ENCODE results near the gene MAP3K1. TPM values are rescaled to one million over a fixed set of nuclear protein-coding genes. Genes with fewer than 3 reads are reported as not detected.

MAP3K1 gene
- total RNA-seq, 2 donors from 2014 or later: 9.4 to 12.5 TPM

DNA sequence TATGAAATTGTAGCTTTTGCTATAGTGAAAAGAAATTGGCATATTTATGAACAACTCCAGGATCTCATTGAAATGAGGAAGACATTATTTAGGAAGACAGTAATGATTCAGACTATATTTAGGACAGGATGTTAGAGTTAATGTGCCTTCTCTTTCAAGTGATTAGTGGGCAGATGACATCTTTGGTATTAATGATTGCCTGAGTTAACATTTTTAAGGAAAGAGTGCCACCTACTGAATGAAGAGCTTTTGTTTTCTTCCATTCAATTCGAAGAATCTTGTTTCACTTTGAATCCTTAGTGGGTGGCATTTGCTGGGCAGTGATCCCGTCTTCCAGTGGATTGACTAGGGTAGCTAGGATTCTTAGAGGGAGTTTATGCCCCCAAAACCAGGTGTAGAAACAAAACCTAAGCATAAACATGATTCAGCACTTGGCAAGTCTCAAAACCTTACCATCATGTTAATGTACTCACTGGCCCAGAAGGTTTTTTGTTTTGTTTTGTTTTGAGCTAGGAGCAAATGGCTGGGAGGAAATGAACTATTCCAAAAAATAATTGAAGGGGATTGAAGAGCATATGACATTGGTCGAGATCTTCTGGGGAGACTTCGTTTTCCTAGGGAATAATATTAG is 23.2 kb downstream of the MAP3K1 start:
- peak; percentile 52 for ATAC-seq
- intact Hi-C loops (cut with DNase I, micrococcal nuclease): loop anchor here (5.0 to 10.0 kb wide), 2 partner anchors 564 to 566 kb away; no protein-coding TSS in a partner anchor
- no peak for DNase-seq

DNA sequence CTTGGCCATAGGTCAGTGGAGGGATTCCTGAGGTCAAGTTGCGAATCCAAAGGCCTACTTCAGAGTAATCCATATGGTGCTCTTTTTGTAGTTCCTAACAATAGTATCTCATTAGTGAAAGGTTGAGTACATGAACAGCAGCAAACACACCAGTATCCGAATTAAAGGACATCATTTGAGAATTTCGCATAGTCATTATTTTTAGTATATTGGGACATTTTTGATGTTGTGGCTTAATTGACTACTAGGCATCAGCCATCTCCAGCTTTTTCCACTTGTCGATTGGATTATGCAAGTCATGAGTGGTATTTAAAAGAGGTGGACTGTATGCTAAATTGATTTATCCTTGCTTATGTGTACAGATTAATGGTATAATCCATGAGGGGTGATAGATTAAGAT is 23.7 kb downstream of the MAP3K1 start:
- no peak for ATAC-seq
- DNase-seq: no peak
- intact Hi-C loops (cut with DNase I, micrococcal nuclease): loop anchor here (5.0 to 10.0 kb wide), 2 partner anchors 564 to 567 kb away; no protein-coding TSS in a partner anchor

DNA sequence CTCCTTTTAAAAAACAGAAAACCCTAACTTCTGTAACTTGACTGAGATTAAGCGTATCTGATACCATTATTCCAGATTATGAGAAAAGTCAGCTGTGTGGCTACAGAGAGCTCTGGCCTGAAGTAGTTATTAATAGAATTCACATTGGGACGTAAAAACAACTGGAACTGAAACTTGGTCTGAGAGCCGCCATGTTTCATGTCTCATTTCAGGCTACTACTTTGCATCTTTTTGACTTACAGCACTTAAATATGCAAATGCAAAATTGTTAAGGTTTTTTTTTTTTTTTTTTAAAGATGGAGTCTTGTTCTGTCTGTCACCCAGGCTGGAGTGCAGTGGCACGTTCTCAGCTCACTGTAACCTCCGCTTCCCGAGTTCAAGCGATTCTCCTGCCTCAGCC is 25.2 kb downstream of the MAP3K1 start:
- intact Hi-C loops (cut with DNase I, micrococcal nuclease): loop anchor here in 1 of 2 donors (10.0 kb wide), 1 partner anchor 906 kb away; no protein-coding TSS in a partner anchor
- no peak for ATAC-seq

DNA sequence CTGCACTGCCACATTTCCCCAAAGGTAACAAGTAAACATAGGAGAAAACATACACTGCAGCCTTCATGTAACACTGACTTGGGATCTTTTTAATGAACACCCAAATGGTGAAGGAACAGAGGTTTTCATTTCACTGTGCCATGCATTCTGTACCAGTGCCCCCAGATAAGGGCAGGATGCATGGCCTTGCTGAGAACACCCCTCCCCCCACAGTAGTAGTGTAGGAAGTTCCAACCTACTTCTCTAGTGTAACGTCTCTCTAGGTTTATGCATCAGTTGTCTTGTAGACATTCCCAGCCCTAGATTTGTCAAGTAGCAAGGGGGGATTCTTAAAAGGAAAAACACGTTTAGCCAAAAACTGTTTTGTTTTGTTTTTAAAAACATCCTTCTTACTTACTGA is 29.9 kb downstream of the MAP3K1 start:
- ATAC-seq: no peak
- intact Hi-C loops (cut with DNase I, micrococcal nuclease): loop anchor here in 1 of 2 donors (10.0 kb wide), 1 partner anchor 910 kb away; no protein-coding TSS in a partner anchor

More for the DNA sequence above, 25.2 kb downstream of the MAP3K1 start:
- DNase-seq: no peak

DNA sequence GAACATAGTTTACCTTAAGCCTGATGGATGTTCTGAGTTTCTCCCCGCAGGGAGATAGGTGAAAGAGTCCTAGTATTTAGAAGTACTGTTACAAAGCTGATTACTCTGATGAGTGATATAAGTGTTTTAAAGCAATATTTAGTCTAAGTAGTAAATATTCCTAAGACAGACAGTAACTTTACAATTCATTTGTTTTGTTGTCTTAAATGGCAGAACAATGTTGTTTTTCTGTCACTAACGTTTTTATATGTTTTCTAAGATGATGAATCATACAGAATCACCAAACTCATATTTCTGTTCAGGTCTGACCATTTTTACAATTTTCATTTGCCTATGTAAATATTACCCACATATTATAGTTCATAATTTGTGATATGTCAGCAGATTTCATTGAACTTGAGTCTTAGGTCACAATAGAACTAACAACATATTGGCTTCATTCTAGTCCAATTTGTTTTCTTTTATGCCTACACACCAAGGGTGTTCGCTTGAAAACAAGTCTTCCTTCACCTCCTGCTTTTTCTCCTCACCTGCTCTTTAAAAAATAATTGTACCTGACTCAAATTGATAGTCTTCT is 30.6 kb downstream of the MAP3K1 start:
- intact Hi-C loops (cut with DNase I, micrococcal nuclease): loop anchor here in 1 of 2 donors (10.0 kb wide), 1 partner anchor 911 kb away; no protein-coding TSS in a partner anchor
- ATAC-seq (no peak), DNase-seq (no peak)

More for the DNA sequence above, 29.9 kb downstream of the MAP3K1 start:
- DNase-seq: no peak

DNA sequence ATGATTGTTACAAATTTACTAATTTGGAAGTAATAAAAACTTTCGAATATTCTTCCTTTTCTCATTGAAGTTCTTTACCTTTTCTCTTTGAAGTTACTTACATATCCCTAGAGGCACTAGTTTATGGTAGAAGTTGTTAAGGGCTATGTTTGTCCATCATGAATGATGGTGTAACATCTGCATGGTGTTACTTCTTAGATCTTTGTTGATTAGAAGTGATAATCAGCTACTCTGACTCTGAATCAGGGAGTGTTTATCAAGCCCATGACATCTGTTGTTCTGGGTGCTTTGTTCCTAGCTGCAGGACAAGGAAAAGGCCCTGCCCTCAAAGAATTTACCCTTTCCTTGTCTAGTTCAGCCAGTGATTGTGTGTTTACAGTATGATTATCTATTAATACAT is 32.9 kb downstream of the MAP3K1 start:
- intact Hi-C loops (cut with DNase I, micrococcal nuclease): loop anchor here in 1 of 2 donors (10.0 kb wide), 1 partner anchor 913 kb away; no protein-coding TSS in a partner anchor
- no peak for ATAC-seq
- DNase-seq: no peak

DNA sequence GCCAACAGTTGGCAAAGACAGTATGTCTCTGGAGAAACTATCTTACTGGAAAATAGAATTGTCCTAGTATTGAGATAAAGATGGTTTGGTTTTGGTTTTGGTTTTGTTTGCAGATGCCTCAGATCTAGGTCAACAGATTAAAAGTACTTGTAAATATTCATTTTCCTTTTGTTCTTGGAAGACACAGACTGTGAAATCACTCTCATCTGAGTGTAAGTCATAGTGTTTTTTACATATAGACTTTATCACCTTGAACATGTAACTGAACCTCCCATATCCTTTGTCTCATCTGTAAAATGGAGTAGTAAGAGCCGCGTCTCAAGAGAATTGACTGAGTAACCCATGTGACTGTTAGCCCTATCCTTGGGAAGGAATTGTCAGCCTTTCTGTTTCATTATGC is 34.3 kb downstream of the MAP3K1 start:
- intact Hi-C loops (cut with DNase I, micrococcal nuclease): loop anchor here in 1 of 2 donors (10.0 kb wide), 1 partner anchor 915 kb away; no protein-coding TSS in a partner anchor
- ATAC-seq: no peak

DNA sequence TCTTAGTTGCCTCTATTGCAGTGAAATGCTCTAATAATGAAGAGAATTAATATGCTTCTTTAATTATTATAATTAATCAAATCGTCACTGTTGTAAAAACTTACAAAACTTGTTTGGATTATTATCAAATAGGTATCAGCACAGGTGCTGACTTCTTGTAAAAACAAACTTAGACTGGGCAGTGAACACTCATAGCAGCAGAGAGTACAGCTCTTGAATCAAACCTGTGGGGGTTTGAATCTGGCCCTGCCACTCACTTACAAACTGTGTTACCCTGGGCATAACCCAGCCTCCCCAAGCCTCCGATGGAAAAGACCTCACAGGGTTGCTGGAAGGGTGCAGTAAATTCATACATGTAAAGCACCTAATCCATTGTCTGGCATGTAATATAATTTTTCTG is 35.1 kb downstream of the MAP3K1 start:
- intact Hi-C loops (cut with DNase I, micrococcal nuclease): no loop called here
- DNase-seq (no peak), ATAC-seq (no peak)

More for the DNA sequence above, 34.3 kb downstream of the MAP3K1 start:
- DNase-seq: no peak

DNA sequence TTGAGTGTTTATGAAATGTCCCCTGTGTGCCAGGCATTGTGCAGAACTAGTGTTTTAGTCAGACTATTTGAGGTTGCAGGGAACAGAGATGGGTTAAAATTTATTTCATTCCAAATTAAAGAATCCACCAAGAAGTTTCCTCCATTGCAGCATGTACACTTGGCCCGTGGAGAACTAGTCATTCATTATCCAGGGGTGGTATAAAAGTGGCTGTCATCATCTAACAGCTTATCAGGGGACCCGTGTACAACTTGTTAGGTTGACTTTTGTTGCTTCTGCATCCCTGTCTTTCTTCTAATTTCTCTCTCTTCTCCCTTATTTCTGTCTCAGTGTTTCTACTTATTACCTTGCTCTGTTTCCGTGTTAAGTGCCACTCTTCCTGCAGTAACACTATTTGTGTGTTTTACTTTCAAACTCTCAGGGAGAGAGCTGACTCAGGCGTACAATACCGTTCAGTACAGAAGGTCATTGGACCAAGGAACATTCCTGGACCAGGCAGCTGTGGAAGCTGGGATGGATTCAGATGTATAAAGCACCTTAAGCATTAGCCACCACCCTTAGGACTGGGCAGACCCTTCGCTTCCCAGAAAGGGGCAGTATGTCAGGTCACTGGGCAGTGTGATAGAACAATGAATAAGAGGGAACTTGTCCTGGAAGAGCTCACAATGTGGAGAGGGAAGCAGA is 36.1 kb downstream of the MAP3K1 start:
- DNase-seq (no peak), ATAC-seq (peak; percentile 83)
- intact Hi-C loops (cut with DNase I, micrococcal nuclease): no loop called here

DNA sequence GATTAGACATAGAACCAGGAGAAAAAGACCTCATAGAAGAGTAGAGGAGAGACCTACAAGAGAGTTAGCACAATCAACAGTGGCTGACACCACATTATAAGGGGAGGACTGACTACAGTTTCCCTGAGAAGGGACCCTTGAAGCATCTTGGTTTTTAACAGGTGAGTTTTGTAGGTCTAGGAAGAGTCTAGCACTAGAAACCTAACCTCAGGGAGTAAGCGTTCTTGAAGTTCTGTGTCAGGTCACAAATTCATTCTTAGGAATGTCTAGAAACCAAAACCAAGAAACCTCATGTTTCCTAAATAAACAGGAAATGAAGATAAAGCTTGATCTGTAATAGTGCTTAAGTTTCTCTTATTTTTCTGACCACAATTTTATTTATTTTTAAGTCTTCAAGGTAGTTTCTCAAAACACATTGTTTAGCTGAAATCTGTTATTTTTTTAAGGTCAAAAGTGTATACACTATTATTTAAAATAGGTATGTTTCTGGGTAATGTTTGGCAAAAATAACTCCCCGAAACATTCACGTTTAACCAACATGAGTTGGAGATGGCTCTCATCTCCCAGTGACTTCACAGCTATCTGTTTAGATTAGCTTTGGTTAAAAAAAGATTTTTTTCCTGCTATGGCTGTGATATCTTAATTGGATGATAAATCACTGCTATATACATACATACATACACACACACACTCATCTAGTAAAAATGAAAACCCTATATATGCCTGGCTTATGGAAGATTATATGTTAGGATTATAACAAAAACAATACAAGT is 37.1 kb downstream of the MAP3K1 start:
- no peak for ATAC-seq
- no peak for DNase-seq
- intact Hi-C loops (cut with DNase I, micrococcal nuclease): no loop called here

DNA sequence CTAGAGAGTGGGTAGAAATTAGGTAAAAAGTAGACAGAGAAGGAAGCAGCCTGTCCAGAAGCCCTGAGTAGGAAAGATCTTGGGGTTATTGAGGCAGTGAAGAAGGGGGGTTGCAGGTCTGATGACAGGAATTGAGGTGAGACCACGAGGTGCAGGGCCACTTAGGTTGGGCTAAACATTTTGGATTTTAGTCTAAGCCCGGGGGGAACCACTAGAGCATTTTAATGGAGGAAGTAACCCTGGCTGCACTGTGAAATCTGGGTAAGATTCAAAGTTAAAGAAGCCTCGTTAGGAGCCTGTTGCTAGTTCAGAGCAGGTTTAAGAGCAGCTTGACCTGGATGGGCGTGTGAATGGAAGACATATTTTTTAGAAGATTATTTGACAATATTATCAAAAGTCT is 38.3 kb downstream of the MAP3K1 start:
- intact Hi-C loops (cut with DNase I, micrococcal nuclease): no loop called here
- DNase-seq: no peak
- no peak for ATAC-seq

DNA sequence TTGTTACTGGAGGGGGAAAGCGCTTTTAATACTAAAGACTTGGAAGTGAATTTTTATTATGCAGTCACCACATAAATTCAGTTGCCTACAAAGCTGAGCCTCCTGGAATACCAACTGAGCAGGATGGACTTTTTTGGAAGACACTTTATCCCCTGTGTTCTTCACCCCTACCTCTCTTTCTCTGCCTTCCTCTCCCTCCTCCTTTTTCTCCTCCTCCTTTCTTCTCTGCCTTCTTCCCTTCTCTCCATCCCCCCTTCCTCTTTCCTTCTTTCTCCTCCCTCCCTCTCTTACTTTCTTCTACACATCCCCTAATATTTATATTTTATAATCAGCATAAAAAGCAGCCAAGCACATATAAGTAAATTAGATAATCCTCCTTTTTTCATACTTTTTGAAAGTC is 39.6 kb downstream of the MAP3K1 start:
- intact Hi-C loops (cut with DNase I, micrococcal nuclease): no loop called here
- ATAC-seq (no peak), DNase-seq (no peak)

DNA sequence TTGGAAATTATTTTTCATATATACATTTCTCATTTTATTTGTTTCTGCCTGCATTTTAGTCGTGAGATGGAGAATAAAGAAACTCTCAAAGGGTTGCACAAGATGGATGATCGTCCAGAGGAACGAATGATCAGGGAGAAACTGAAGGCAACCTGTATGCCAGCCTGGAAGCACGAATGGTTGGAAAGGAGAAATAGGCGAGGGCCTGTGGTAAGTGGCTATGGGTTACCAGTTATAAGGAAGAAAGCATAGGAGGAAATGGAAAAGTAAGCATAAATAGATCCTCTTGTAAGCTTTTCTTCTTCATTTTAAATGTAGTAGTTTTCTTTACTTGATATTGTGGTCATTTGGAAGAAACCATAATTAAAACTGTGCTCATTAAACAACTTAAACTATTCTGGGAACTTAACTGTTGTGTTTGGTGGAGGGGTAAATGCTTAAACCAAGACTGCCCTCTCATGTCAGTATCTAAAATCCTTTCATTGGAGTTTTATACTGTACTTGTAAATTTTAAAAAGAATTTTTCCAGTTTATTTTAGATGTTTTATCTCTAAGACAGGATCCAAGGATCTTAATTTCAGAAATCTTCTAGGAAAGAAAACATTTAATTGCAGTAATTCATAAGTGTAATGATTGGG is 41.3 kb downstream of the MAP3K1 start:
- intact Hi-C loops (cut with DNase I, micrococcal nuclease): no loop called here
- ATAC-seq: no peak
- DNase-seq: no peak

DNA sequence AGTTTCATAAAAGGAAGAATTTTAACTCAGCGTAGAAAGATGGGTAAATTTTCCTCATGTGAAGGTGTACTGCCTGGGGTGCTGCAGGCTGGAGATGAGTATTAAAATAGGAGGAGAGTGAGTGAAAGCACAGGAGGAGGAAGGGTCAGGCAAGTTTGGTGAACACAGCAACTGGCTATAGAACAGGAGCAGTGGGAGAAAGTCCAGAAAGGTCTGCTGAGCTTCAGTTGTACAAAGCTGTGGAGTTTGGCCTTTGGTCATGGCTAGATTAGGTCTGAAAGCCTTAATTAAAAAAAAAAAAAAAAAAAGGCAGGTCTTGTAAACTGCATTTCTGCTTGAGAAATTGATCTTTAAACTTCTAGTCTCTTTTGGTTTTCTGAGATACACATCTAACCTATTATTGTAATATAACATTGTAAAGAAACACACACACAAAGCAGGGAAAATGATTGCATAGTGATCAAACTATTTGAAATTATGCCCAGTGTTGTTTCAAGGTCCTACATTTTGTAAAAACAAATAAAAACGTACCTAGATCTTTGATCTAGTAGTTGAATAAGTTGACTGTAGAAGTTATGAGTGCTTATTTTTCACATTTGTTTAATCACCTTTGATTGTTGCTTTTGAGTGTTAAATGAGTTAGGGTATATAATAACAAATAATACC is 43.6 kb downstream of the MAP3K1 start:
- peak; percentile 71 for ATAC-seq
- intact Hi-C loops (cut with DNase I, micrococcal nuclease): no loop called here
- DNase-seq: no peak

DNA sequence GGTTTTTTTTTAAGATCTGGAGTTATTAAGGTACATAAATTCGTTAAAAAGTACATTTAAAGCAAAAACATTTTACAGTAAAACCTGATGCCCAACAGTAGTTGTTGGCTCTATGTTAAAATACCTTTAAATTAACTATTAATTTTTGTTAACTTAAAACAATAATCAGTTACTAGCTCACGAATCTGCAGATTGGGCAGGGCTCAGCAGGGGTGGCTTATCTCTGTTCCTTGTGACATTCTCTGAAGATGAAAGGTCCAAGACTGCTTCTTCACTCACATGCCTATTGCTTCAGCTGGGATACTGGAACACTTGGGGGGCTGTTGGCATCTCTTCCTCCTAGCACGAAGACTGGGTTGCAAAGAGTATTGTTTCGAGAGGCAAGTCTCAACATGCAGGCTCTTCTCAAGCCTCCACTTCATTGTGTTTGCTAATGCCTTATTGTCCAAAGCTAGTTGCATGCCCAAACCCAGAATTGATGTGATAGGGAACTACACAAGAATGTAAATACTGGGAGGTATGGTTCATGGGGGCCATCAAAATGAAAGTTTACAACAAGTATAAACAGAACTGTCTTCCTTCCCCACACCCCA is 46.6 kb downstream of the MAP3K1 start:
- intact Hi-C loops (cut with DNase I, micrococcal nuclease): no loop called here
- DNase-seq (no peak), ATAC-seq (no peak)

DNA sequence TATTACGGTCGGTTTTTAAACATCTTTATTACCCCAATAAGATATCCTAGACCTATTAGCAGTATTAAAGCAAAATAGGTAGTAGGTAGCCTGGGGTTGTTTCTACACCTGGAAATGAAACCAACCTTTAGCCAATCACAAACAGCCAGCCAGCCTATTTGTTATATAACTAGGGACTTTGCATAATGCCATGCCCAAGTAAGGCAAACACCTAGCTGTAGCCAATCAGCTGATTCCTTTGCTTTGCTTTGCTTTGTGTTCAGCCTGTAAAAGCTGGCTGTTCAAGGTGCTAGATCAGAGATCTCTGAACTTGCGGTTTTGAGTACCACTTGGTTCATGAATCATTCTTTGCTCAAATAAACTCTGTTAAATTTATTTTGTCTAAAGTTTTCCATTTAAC is 47.6 kb downstream of the MAP3K1 start:
- no peak for DNase-seq
- peak; percentile 38 for ATAC-seq
- intact Hi-C loops (cut with DNase I, micrococcal nuclease): no loop called here

DNA sequence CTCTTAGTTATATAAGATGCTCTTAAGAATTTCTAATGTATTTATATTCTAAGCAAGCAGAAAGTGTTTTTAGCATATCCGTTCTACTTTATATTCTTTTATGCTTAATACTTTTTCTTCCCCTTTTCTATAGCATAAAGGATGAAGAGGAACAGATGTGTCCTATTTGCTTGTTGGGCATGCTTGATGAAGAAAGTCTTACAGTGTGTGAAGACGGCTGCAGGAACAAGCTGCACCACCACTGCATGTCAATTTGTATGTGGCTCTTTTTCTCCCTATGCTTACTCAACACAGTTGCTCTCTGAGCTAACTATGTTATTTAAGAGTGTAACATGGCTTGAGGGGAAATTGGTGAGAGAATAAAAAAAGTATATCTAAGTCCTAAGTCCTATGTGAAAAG is 56.4 kb downstream of the MAP3K1 start:
- ATAC-seq (no peak), DNase-seq (no peak)
- intact Hi-C loops (cut with DNase I, micrococcal nuclease): no loop called here

DNA sequence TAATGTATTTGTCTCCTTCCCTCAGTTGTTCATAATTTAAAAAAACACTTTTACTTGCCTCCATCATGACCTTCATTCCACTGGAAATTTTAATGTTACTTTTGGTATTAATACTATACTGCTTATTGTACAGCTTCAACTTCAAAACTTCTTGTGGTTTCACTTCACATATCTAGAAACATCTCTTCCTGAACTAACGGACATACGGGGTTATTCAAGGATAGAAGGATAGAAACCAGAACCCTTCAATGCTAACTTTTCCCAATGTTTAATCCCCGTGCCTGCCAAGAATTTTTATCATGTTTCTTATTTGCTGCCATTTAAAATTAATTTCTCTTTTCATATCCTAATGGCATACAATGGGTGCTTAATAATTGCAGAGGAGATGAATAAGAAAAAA is 57.7 kb downstream of the MAP3K1 start:
- DNase-seq (no peak), ATAC-seq (no peak)
- intact Hi-C loops (cut with DNase I, micrococcal nuclease): no loop called here

Data from left colon (tissue), 2 donors.